ENCODE measurements around the gene PALLD. TPM values are rescaled to one million over a fixed set of nuclear protein-coding genes. Genes with fewer than 3 reads are reported as not detected.

PALLD gene
- total and polyA plus RNA-seq, 2 experiments from 2014 or later = 17.9 to 30.5 TPM

- no peak overlapping the region for H2AFZ ChIP-seq
- no peaks in the 10 kb centered on the region for H3K9me3 ChIP-seq (ENCODE audit: low read depth)
- no peak overlapping the region for H3K27ac ChIP-seq
- no peak overlapping the region for H3K4me3 ChIP-seq
- no peaks in the 10 kb centered on the region for H3K27me3 ChIP-seq (replicated peaks; ENCODE audit: insufficient read depth)
- no peaks in the 10 kb centered on the region for H3K36me3 ChIP-seq (ENCODE audit: low read depth)
- H3K4me1 ChIP-seq (ENCODE audit: insufficient read depth) = peaks cover 30% of the 10 kb centered on the region
- no peaks in the 10 kb centered on the region for H3K79me2 ChIP-seq (ENCODE audit: insufficient read depth)
- no peaks in the 10 kb centered on the region for H4K20me1 ChIP-seq (ENCODE audit: insufficient read depth)
- in situ Hi-C loops (cut with MboI) = no loop called here
- DNase-seq = no peak
- no peaks in the 10 kb centered on the region for H3K9me2 ChIP-seq (ENCODE audit: insufficient read depth)
- 90 to 100% methylated on average over 3 of the region's 3 CpGs for WGBS, 2 experiments (ENCODE audit: low coverage in 1 of 2, low lambda C conversion rate in 2 of 2, missing lambda C conversion rate in 2 of 2)
- H3K9ac ChIP-seq = no peak overlapping the region
- peaks cover 10% of the 10 kb centered on the region; the same call in 1 of the 2 replicates for H3F3A ChIP-seq (ENCODE audit: insufficient read depth)
- no peak overlapping the region for H3K4me2 ChIP-seq (ENCODE audit: unreplicated experiment)
- TF ChIP-seq EZH2 (IDR thresholded peaks at IDR 0.05; ENCODE audit: insufficient read depth, poor library complexity, severe bottlenecking) (no peak), EZH2phosphoT487 (IDR thresholded peaks at IDR 0.05; ENCODE audit: insufficient read depth, low read depth) (no peak)
Observed at GRCh38 chr4:168564023-168564422, 67.2 kb downstream of the PALLD start.

GRCh38 chr4:168565130-168565529 lies 68.3 kb downstream of the PALLD start:
- H3K9ac ChIP-seq = no peak overlapping the region
- no peak for TF ChIP-seq EZH2 (IDR thresholded peaks at IDR 0.05; ENCODE audit: insufficient read depth, poor library complexity, severe bottlenecking)
- no peak for TF ChIP-seq EZH2phosphoT487 (IDR thresholded peaks at IDR 0.05; ENCODE audit: insufficient read depth, low read depth)
- H3F3A ChIP-seq (ENCODE audit: insufficient read depth) = peaks cover 18% of the 10 kb centered on the region; the same call in 1 of the 2 replicates
- no peaks in the 10 kb centered on the region for H3K36me3 ChIP-seq (ENCODE audit: low read depth)
- no peak overlapping the region for H2AFZ ChIP-seq
- no peaks in the 10 kb centered on the region for H3K9me3 ChIP-seq (ENCODE audit: low read depth)
- DNase-seq = no peak
- no peaks in the 10 kb centered on the region for H3K79me2 ChIP-seq (ENCODE audit: insufficient read depth)
- H3K27ac ChIP-seq = no peak overlapping the region
- H3K4me2 ChIP-seq (ENCODE audit: unreplicated experiment) = no peak overlapping the region
- peaks cover 30% of the 10 kb centered on the region for H3K4me1 ChIP-seq (ENCODE audit: insufficient read depth)
- in situ Hi-C loops (cut with MboI) = no loop called here
- WGBS, 2 experiments (ENCODE audit: low coverage in 1 of 2, low lambda C conversion rate in 2 of 2, missing lambda C conversion rate in 2 of 2) = 68 to 73% methylated on average over 2 of the region's 2 CpGs
- no peak overlapping the region for H3K4me3 ChIP-seq
- H4K20me1 ChIP-seq (ENCODE audit: insufficient read depth) = no peaks in the 10 kb centered on the region
- H3K27me3 ChIP-seq (replicated peaks; ENCODE audit: insufficient read depth) = no peaks in the 10 kb centered on the region
- no peaks in the 10 kb centered on the region for H3K9me2 ChIP-seq (ENCODE audit: insufficient read depth)

- TF ChIP-seq EZH2phosphoT487 (IDR thresholded peaks at IDR 0.05; ENCODE audit: insufficient read depth, low read depth) (no peak), EZH2 (IDR thresholded peaks at IDR 0.05; ENCODE audit: insufficient read depth, poor library complexity, severe bottlenecking) (no peak)
- no peaks in the 10 kb centered on the region for H3K27me3 ChIP-seq (replicated peaks; ENCODE audit: insufficient read depth)
- H3K9me3 ChIP-seq (ENCODE audit: low read depth) = no peaks in the 10 kb centered on the region
- no peak overlapping the region for H3K9ac ChIP-seq
- no peak overlapping the region for H2AFZ ChIP-seq
- no peaks in the 10 kb centered on the region for H3K9me2 ChIP-seq (ENCODE audit: insufficient read depth)
- H4K20me1 ChIP-seq (ENCODE audit: insufficient read depth) = no peaks in the 10 kb centered on the region
- H3K4me1 ChIP-seq (ENCODE audit: insufficient read depth) = peaks cover 21% of the 10 kb centered on the region
- H3K79me2 ChIP-seq (ENCODE audit: insufficient read depth) = no peaks in the 10 kb centered on the region
- H3F3A ChIP-seq (ENCODE audit: insufficient read depth) = peaks cover 20% of the 10 kb centered on the region; the same call in 1 of the 2 replicates
- no peak overlapping the region for H3K4me2 ChIP-seq (ENCODE audit: unreplicated experiment)
- in situ Hi-C loops (cut with MboI) = no loop called here
- no peak overlapping the region for H3K4me3 ChIP-seq
- no peak for DNase-seq
- H3K27ac ChIP-seq = no peak overlapping the region
- H3K36me3 ChIP-seq (ENCODE audit: low read depth) = no peaks in the 10 kb centered on the region
Observed at GRCh38 chr4:168566726-168567125, 69.9 kb downstream of the PALLD start.

GRCh38 chr4:168569066-168569930 lies 72.4 kb downstream of the PALLD start:
- WGBS, 2 experiments (ENCODE audit: low coverage in 1 of 2, low lambda C conversion rate in 2 of 2, missing lambda C conversion rate in 2 of 2) = 8 to 11% methylated on average over 9 of the region's 9 CpGs
- Histone ChIP-seq H4K20me1 (ENCODE audit: insufficient read depth) (no peaks in the 10 kb centered on the region), H3K36me3 (ENCODE audit: low read depth) (no peaks in the 10 kb centered on the region), H3F3A (ENCODE audit: insufficient read depth) (peaks cover 26% of the 10 kb centered on the region), H3K4me3 (peak overlapping the region; percentile 31), H3K9me2 (ENCODE audit: insufficient read depth) (no peaks in the 10 kb centered on the region), H3K9ac (no peak overlapping the region), H3K27ac (peak overlapping the region; percentile 23; the same call in 1 of the 2 replicates), H3K27me3 (replicated peaks; ENCODE audit: insufficient read depth) (no peaks in the 10 kb centered on the region), H2AFZ (peak overlapping the region; percentile 58; the same call in 1 of the 2 replicates), H3K4me2 (ENCODE audit: unreplicated experiment) (peak overlapping the region; percentile 26), H3K79me2 (ENCODE audit: insufficient read depth) (no peaks in the 10 kb centered on the region), H3K4me1 (ENCODE audit: insufficient read depth) (peaks cover 20% of the 10 kb centered on the region), H3K9me3 (ENCODE audit: low read depth) (no peaks in the 10 kb centered on the region)
- DNase-seq = peak; percentile 68
- TF ChIP-seq EZH2phosphoT487 (IDR thresholded peaks at IDR 0.05; ENCODE audit: insufficient read depth, low read depth) = no peak
- no peak for TF ChIP-seq EZH2 (IDR thresholded peaks at IDR 0.05; ENCODE audit: insufficient read depth, poor library complexity, severe bottlenecking)
- in situ Hi-C loops (cut with MboI) = no loop called here

Measured in GM23248 (cell line).